Left forelimb (tissue), 1 donor: ENCODE measurements around the gene SHOC1.
"Not testable (repeated sequence)": the region's sequence is repeated elsewhere in the genome, so short reads cannot be mapped to it uniquely, and the experiment has no call there.

Experiments used
- DNase-seq: peaks from one replicate; pipeline ENCODE4 v3.0.0-alpha.2; 2018; ENCODE audit warnings: low spot score

SHOC1 gene

DNA sequence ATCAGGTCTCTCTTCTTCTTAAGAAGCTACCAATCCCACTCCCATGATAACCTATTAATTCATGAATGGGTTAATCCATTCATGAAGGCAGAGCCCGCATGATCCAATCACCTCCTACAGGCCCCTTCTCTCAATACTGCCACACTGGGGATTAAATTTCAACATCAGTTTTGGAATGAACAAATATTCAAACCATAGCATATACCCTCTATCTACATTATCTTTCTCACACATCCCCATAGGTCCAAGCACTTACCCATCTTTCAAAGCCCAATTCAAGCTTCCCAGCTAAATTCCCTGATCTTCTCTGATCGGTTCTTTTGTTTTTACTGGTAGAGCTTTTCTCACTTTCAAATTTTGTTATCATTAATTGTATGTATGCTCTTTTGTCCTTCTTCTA, 10.5 kb upstream of the SHOC1 start:
- no peak for DNase-seq

DNA sequence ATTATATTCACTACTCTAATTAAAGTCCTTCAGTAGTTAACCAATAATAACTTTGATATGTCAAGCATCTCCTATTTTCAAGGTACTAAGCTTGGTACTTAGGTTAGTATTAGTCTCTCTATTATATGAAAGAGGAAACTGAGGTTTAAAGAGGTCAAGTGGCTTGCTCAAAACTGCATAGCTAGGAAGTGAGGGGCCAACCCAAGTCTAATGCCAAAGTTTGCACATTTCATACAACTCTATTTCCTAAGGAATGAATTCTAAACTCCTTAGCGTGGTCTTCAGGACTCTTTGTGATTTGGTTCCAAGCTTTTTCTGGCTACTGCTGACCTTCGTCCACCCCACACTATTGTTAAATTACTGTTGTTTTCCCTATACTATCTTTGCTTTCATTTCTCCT, 9.9 kb upstream of the SHOC1 start:
- DNase-seq: no peak

DNA sequence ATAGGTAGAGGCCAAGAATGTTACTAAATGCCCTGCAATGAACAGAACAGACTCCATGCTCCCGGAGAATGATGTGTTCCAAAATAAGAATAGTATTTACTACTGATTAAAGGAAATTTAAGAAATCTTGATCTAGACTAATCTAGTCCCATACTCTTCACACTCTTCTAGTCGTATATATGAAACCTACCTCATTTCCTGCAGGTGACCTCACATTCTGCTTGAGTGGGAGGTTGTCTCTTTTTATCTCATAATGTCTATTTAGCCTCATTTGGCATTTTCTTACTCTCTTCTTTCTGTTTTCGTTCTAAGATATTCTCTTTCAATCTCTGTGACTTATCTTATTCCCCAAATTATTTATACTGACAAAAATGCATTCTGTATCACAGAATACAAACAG, 9.2 kb upstream of the SHOC1 start:
- DNase-seq: no peak

DNA sequence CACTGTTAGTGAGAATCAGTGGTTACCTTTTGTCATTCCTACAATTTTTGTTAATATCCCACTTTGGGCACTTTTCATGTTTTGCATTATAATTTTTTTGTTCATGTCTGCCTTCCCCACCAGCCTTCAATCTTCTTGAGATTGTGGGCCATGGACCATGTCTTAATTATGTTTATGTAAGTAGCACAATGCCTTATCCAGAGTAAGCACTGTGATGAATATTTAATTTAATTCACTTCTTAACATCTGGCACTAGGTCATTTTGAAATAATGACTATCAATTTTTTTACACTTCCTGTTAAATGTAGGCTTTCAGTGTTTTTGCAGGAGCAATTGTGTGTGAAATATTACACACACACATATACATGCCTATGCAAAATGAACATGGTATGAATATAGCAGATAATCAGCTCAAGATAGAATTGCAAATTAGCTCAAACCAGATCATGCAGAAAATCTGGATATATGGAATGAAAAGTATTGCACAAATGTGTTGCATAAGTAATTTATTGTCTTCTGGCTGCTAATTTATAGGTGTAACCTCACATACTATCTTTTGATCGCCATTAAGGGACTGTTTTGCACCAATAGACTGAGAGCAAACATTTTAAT, 5.3 kb upstream of the SHOC1 start:
- DNase-seq: no peak

DNA sequence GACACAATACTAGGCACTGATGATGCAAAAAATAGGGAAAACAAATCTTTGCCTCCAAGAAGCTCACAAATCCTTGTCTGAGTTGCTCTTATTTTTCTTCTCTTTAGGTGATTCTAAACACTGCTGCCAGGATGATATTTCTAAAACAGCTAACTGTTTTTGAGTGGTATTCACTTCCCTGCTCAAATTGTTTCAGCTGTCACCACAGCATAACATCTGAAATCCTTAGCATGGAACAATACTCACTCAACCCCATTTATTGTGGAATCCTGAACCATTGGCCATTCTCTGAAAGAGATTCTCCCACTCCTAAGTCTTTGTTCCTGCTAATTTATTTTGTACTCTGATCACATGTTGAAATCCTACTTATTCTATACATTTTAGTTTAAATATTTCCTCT, 4.8 kb upstream of the SHOC1 start:
- no peak for DNase-seq

DNA sequence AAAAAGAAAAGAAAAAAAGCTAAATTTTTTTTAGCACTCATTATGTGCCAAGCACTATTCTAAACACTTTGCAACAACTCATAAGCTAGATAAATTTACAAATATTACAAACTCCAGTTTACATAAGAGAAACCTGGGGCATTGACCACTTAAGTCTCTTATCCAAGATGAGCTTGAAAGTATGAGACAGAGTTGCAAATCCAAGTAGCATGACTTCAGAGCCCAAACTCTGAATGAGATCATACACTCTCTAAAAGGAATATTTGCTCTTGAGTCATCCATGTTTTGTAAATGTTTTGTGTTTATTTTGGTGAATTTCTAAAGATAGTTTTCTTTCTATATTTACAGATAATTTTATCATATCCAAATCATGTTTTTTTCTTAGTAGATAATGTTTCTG, 4.0 kb upstream of the SHOC1 start:
- DNase-seq: no peak

DNA sequence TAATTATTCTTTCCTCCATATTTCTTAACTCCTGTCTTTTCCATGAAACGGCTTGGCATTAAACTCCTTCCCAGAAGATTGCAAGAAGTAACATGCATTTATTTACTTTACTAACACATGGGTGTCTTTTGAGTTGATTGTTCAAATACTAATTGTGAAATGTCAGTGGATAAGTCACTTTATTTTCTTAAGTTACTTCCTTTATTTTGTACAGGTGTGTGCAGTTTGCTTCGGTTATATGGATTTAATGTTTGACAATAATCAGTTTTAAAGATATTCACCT, 761 bp upstream of the SHOC1 start:
- DNase-seq: no peak

DNA sequence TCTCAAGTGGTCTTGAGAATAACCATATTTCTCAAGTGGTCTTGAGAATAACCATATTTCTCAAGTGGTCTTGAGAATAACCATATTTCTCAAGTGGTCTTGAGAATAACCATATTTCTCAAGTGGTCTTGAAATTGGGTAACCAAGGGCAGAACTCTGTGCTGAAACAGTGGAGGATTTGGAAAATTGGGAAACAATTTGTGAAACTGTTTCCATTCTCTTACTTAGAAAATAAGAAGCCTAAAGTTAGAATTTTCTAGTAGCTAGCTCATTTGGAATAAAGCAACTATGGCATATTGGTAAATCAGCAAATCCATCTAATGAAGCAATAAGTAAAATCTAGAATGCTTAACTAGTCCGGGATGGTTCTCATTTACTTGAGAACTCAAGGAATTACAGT, 2.9 kb downstream of the SHOC1 start:
- DNase-seq: not testable (repeated sequence)

DNA sequence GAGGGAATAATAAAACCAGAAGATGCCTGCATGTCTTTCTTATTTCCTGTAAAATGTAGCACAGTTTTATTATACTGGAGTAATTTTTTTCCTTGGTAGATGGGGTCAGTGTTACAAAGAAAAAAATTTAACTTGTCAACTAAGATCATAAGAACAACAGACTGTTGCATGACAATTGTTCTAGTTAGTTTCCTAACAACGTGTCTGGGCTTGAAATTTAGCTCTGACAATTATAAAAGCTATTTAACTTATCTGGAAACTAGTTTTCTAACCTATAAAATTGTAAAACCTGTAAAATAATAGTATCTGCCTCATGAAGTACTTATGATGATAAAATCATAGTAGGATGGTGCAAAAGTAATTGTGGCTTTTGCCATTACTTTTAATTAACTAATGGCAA, 4.9 kb downstream of the SHOC1 start:
- DNase-seq: no peak

DNA sequence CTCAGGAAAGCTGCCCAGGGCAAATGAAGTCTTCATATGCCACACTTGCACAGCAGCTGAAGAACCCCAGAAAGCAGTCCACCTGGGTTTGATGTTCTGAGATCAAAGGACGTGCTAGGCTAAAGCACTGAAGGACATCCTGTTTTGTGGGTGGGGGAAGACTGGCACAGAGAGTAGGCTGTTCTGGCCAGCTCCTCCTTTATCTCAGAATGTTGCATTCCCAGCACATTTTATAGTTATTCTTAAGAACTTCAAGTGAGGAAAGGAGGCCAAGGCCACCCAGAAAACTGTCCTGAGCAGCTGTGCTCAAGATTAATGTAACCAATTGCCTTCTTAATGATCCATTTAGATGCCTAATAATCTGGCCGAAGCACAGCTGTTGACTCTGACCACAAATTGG, 10.9 kb downstream of the SHOC1 start:
- DNase-seq: no peak

DNA sequence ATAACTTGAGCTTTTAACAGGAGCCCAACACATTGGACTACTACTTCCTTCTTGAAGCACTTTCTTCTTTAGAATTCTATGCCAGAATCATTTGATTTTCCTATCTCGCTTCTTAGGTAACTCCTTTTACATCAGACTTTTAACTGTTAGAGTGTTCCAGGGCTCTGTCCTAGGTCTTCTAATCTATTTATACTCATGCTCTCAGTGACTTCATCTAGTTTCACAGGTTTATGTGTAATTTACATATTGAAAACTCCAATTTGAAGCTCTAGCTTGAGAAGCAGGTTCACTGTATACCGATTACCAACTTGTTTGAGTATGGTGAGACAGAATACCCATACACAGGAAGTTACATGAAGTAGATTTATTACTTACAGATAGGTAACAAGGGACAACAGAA, 11.3 kb downstream of the SHOC1 start:
- no peak for DNase-seq

DNA sequence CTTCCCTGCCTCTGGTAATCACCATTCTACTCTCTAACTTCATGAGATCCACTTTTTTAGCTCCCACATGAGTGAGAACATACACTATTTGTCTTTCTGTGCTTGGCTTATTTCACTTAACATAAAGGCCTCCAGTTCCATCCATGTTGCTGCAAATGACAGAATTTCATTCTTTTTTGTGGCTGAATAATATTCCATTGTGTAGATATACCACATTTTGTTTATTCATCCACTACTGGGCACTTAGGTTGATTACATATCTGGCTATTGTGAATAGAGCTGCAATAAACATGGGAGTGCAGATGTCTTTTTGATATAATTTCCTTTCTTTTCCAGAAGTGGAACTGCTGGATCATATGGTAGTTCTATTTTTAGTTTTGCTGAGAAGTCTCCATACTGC, 28.7 kb downstream of the SHOC1 start:
- DNase-seq: no peak

DNA sequence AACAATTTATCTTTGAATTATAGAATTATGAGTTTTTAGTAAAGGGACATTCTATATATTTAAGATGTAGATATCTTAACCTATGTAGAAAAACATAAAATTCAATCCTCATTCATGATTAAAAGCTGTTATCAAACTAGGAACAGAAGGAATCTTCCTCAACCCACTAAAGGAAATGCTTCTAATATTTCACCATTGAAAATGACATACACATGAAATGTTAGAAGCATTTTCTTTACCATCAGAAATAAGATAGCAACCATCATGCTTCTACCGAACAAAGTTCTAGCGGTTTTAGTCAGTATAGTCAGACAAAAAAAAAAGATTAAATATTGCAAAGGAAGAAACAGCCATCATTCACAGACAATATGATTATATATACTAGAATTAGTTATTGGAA, 32.2 kb downstream of the SHOC1 start:
- DNase-seq: no peak

DNA sequence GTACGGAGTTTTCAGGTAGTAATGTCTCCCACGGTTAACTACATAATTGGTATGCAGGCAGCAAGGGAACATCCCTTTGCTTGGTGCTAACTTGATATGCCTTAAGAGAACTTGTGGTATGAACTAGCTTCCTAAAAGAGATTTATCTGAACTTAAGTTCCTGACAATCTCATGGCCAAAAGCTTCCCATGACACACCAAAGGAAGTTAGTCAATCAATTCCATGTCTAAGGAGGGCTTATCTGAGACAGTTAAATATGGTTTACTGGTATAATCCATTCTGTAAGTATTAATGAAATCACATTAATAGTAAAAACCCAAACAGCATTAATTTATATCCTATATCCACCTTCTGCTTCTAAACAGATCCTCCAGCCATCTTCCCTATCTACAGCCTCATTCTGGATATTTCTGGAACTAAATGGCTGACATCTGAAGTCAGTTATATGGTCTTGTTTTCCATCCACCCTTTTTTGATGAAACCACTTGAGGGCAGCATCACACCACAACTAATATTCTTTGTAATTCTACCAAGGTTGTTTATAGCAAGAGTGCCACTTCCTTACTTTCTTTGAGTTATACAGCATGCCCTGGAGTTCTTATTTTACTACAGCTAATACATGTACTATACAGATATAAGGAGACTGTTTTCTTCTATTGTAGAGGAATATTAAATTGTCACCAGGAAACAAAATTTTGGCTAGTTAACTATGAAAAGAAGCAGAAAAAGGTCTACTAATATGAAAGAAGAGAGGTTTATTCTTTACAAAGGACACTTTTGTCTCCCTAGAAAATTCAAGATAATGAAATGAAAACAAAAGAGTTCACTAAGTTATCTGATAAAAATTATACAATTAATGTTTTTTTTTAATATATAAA, 34.7 kb downstream of the SHOC1 start:
- DNase-seq: no peak

DNA sequence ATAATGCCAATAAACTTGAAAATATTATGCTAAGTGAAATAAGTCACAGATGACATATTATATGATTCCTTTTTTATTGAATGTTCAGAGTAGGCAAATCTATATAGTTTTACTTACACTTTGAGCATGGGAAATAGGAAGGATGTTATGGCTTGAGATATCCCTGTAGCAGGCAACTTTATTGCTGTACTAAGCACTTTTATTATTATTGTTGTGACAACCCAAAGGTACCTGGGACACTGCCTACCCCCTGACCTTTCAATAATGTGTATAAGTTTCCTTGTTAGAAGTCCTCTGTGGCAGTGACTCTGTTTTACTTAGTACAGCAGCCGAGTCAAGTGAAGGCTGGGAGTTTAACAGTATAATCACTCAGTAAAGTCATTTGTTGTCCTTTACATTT, 39.9 kb downstream of the SHOC1 start:
- DNase-seq: no peak

DNA sequence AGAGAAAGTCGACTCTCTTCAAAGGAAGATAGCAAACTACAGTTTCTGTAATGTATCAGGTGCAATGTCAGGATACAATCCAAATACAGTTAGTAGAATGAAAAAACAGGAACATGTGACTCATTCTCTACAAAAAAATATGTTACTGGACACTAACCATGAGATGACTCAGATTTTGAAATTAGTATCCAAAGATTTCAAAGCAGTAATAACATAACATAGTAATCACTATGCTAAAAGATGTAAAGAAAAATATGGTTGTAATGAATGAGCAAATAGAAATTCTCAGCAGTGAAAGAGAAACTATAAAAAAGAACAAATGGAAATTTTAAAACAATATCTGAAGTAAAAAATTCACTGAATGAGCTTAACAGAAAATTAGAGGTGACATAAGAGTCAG, 42.3 kb downstream of the SHOC1 start:
- no peak for DNase-seq
